Caki2 (cell line): ENCODE data around the gene XRCC1. TPM values are rescaled to one million over a fixed set of nuclear protein-coding genes. Genes with fewer than 3 reads are reported as not detected.

Experiments used
- DNase-seq: peaks from one replicate; pipeline ENCODE4 v3.0.0-alpha.2; 2015; ENCODE audit warnings: low read depth
- in situ Hi-C: cut with HindIII; loops from 2 replicates; pipeline ENCODE4 v1.10.0; 2016; ENCODE audit warnings: low sequenced_read_pairs, low pct_unique_long_range_greater_than_20kb, mixed read lengths
- total RNA-seq: library from RNA; depleted of rRNA; stranded (reverse); fragments of >200 nt; shearing (Covaris generic); gene quantifications from 2 replicates; pipeline ENCODE4 v1.2.3, GENCODE V29; 2014; ENCODE audit warnings: low replicate concordance; rRNA removed

XRCC1 gene
- total RNA-seq, result 53.5 and 73.0 TPM in 2 replicates

- in situ Hi-C loops, result no loop called here
- DNase-seq, result peak; percentile 99
Measured at GRCh38 chr19:43575156-43575950, at the start of gene XRCC1, which contains the start of gene PINLYP. Gene XRCC1, minus strand, starts transcription at chr19:43575527. Its CDS starts 69 bp downstream, at chr19:43575458. Gene PINLYP, plus strand, starts transcription at chr19:43575801. Its CDS starts 1,391 bp downstream, at chr19:43577192.

GRCh38 chr19:43624933-43625332 is 49.6 kb upstream of the XRCC1 start:
- no peak for DNase-seq
- in situ Hi-C loops, result no loop called here

- in situ Hi-C loops, result no loop called here
- DNase-seq, result no peak
Measured at GRCh38 chr19:43623889-43624670, 48.8 kb upstream of the XRCC1 start.

GRCh38 chr19:43622956-43623355 is 47.6 kb upstream of the XRCC1 start:
- no peak for DNase-seq
- in situ Hi-C loops, result no loop called here

- DNase-seq, result no peak
- in situ Hi-C loops, result no loop called here
Measured at GRCh38 chr19:43622070-43622469, 46.7 kb upstream of the XRCC1 start.

GRCh38 chr19:43620061-43621001 is 45.0 kb upstream of the XRCC1 start:
- in situ Hi-C loops, result no loop called here
- DNase-seq, result no peak

GRCh38 chr19:43619262-43620060 is 44.1 kb upstream of the XRCC1 start, which contains the start of gene ZNF428:
Gene ZNF428, minus strand, starts transcription at chr19:43619629. Its CDS starts 5,325 bp downstream, at chr19:43614304.
- DNase-seq, result peak; percentile 92
- in situ Hi-C loops, result no loop called here

GRCh38 chr19:43618921-43619261 is 43.6 kb upstream of the XRCC1 start:
- no peak for DNase-seq
- in situ Hi-C loops, result no loop called here

GRCh38 chr19:43616954-43617353 is 41.6 kb upstream of the XRCC1 start:
- in situ Hi-C loops, result no loop called here
- no peak for DNase-seq

- in situ Hi-C loops, result no loop called here
Measured at GRCh38 chr19:43616306-43616705, 41.0 kb upstream of the XRCC1 start.

GRCh38 chr19:43612374-43612773 is 37.0 kb upstream of the XRCC1 start:
- no peak for DNase-seq
- in situ Hi-C loops, result no loop called here

More at GRCh38 chr19:43616306-43616705, 41.0 kb upstream of the XRCC1 start:
- DNase-seq, result no peak

GRCh38 chr19:43611788-43612187 is 36.5 kb upstream of the XRCC1 start, which contains the start of gene SRRM5:
Gene SRRM5, plus strand, starts transcription at chr19:43612088. Its CDS starts 34 bp downstream, at chr19:43612122.
- DNase-seq, result no peak
- in situ Hi-C loops, result no loop called here

- in situ Hi-C loops, result no loop called here
- DNase-seq, result no peak
Measured at GRCh38 chr19:43610493-43610892, 35.2 kb upstream of the XRCC1 start.

GRCh38 chr19:43609872-43610271 is 34.5 kb upstream of the XRCC1 start:
- no peak for DNase-seq
- in situ Hi-C loops, result no loop called here

GRCh38 chr19:43607238-43608205 is 32.2 kb upstream of the XRCC1 start:
- DNase-seq, result no peak
- in situ Hi-C loops, result no loop called here

GRCh38 chr19:43606569-43607229 is 31.4 kb upstream of the XRCC1 start:
- in situ Hi-C loops, result no loop called here
- DNase-seq, result no peak
